GM12892 (cell line): ENCODE measurements around the gene SPRR2E.
"Not testable (repeated sequence)": the region's sequence is repeated elsewhere in the genome, so short reads cannot be mapped to it uniquely, and the experiment has no call there.

ENCODE experiments used
- POLR2A ChIP-seq: IDR thresholded peaks from 2 replicates; pipeline ENCODE4 v1.6.1; 2011; ENCODE audit warnings: low read depth, low read length, control low read depth
- POLR2AphosphoS5 ChIP-seq: IDR thresholded peaks from 2 replicates; pipeline ENCODE4 v1.6.1; 2011; ENCODE audit warnings: low read depth, low read length, control low read depth

DNA sequence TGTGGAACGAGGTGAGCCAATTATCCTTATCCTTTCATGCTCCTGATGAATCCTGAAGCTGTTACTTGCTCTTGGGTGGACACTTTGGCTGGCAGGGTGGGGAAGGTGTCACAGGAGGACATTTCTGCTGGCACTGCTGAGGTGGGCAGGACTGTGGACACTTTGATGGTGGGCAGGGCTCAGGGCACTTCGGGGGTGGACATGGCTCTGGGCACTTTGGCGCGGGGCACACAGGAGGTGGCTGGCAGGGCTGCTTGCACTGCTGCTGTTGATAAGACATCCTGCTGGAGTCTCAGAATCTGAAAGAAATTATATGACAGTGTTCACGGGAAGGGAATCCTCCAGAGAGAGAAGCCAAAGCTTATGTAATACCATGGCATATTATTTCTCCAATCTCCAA is 18.1 kb upstream of the SPRR2E start:
- not testable (repeated sequence) for TF ChIP-seq POLR2AphosphoS5, POLR2A
